GM12891 (cell line): ENCODE results near the gene TTLL6.

ENCODE experiments used
- POLR2A ChIP-seq: IDR thresholded peaks from 2 replicates; pipeline ENCODE4 v1.6.1; 2011; ENCODE audit warnings: low read depth, low read length, control low read depth
- POLR2AphosphoS5 ChIP-seq: IDR thresholded peaks from 2 replicates; pipeline ENCODE4 v1.6.1; 2011; ENCODE audit warnings: low read depth, low read length, control low read depth
- POU2F2 ChIP-seq: IDR thresholded peaks from 2 replicates; pipeline ENCODE4 v1.6.1; 2011; ENCODE audit warnings: low read depth, mild to moderate bottlenecking, control low read depth, low read length, moderate library complexity
- SPI1 ChIP-seq: IDR thresholded peaks from 2 replicates; pipeline ENCODE4 v1.6.1; 2011; ENCODE audit warnings: low read depth, low read length, control low read depth
- TAF1 ChIP-seq: IDR thresholded peaks from 2 replicates; pipeline ENCODE4 v1.6.1; 2011; ENCODE audit warnings: low read depth, low read length, control low read depth

DNA sequence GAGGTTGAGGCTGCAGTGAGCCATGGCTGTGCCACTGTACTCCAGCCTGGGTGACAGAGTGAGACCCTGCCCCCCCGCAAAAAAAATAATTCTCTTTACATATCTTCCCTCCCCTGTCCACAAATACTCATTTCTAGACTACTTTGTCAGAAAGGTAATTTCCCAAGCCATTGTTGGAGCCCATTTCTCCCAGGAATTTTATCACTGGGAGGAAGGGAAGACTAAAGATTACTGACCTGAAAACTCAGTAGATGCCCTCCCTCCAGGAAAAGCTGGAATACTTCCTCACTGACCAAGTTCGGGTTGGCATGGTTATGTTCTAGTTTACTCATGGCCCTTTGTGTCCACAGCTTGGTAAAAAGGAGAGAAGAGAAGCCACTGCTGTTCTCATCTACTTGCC, 17.9 kb upstream of the TTLL6 start:
- TF ChIP-seq POLR2AphosphoS5 (no peak), POLR2A (no peak), SPI1 (no peak), TAF1 (no peak), POU2F2 (no peak)
